ENCODE results near the gene ADAM19.

The ADAM19 gene

DNA sequence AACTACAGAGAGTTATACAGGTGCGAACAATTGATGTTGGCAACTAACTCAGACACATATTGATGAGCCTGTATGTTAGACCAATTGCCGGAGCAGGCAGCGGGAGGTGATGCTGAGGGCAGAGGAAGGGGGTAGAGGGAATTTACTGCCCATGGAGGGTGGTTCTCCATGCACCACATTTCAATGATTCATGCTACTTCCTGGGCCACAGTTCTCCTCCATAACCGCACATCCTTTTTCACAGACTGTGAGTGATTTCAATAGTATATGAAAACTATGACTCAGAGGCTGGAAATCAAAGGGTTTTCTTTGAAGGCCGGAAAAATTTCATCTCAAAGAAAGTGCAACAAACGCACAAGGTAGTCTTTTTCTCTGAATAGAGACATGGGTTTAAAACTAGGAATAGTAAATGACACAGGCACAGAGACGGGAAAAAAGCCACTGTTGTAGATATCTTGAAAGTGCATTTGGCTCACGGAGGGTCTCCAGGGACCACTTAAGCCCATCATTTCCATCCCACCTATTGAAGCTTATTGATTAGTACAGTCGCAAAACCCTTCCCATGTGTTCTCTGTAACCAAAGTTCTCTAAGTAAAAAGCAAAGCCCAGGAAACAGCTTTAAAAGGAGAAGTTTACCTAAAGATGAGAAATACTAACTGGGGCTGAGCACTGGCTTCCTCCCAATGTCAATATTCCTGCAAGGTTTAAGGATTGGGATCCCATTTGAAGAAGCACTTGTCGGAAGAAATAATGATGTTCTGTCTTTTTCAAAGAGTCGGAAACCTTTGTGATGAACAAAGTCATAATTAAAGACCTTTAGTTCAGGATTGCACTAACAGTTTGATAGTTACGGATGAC is 28.0 kb upstream of the ADAM19 start:
- Mint-ChIP-seq H3K27me3 (no peaks in the 10 kb centered on the region), H3K4me3 (peak overlapping the region; percentile 23), H3K9me3 (no peaks in the 10 kb centered on the region), H3K27ac (peak overlapping the region; percentile 59), H3K4me1 (peaks cover 68% of the 10 kb centered on the region), H3K36me3 (no peaks in the 10 kb centered on the region)
- ATAC-seq: peak; percentile 65

DNA sequence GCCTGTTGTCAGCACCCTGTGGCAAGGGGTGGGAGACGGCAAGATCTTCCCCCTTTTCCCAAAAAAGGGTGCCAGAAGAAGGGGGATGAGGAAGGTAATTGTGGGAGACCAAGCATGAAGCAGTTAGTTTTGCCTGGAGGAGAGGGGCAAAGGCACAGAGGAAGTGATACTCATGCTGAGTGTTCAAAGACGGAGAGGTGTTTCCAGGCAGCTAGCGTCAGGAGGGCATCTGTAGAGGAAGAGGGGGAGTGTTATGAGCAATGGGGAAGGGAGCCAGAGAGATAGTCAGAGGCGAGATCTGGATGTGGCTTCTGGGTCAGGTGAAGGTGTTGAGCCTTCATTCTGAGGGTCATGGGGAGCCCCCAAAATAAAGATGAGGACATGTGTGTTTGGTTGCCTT is 26.9 kb upstream of the ADAM19 start:
- H3K4me3 Mint-ChIP-seq: peak overlapping the region; percentile 1
- no peaks in the 10 kb centered on the region for H3K27me3 Mint-ChIP-seq
- H3K9me3 Mint-ChIP-seq: no peaks in the 10 kb centered on the region
- peaks cover 68% of the 10 kb centered on the region for H3K4me1 Mint-ChIP-seq
- peak; percentile 87 for ATAC-seq
- H3K36me3 Mint-ChIP-seq: no peaks in the 10 kb centered on the region
- H3K27ac Mint-ChIP-seq: peak overlapping the region; percentile 59

DNA sequence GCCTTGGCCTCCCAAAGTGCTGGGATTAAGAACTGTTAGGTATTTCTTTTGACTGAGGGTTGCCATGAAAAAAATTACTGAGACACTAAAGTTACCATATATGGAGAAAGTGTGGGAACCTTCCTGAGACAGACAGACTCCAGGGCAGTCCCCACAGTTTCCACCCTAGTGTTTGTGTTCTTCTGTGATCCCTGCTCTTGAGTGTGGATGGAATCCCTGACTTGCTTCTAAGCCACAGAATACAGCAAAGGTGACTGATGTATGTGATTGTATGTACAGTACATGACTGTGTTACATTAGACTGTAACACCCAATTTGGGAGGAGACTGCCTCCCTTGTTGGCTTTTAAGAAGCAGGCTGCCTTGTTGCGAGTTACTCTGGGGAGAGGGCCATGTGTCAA is 24.7 kb upstream of the ADAM19 start:
- Mint-ChIP-seq H3K9me3 (no peaks in the 10 kb centered on the region), H3K27ac (peak overlapping the region; percentile 59), H3K27me3 (no peaks in the 10 kb centered on the region), H3K36me3 (no peaks in the 10 kb centered on the region), H3K4me1 (peaks cover 76% of the 10 kb centered on the region), H3K4me3 (no peak overlapping the region)
- no peak for ATAC-seq

DNA sequence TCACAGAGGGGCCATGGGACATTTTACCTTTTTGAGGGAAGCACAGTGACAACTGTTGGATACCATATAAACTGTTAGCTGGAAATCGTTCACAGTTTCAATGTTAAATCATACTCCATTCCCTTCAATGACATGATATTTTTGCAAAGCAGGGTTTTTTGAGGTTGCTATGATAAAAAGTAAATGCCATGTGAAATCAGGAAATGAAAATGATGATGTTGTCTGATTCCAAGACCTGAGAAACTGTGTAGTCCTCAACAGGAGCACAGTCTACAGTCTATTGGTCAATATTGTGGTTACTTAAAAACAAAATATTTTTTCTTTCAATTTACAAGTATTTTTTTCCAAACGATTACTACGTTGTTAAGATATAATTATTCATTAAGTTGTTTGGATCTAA is 24.0 kb upstream of the ADAM19 start:
- peaks cover 83% of the 10 kb centered on the region for H3K4me1 Mint-ChIP-seq
- no peak for ATAC-seq
- H3K4me3 Mint-ChIP-seq: no peak overlapping the region
- no peaks in the 10 kb centered on the region for H3K9me3 Mint-ChIP-seq
- H3K36me3 Mint-ChIP-seq: no peaks in the 10 kb centered on the region
- peak overlapping the region; percentile 82 for H3K27ac Mint-ChIP-seq
- H3K27me3 Mint-ChIP-seq: no peaks in the 10 kb centered on the region

DNA sequence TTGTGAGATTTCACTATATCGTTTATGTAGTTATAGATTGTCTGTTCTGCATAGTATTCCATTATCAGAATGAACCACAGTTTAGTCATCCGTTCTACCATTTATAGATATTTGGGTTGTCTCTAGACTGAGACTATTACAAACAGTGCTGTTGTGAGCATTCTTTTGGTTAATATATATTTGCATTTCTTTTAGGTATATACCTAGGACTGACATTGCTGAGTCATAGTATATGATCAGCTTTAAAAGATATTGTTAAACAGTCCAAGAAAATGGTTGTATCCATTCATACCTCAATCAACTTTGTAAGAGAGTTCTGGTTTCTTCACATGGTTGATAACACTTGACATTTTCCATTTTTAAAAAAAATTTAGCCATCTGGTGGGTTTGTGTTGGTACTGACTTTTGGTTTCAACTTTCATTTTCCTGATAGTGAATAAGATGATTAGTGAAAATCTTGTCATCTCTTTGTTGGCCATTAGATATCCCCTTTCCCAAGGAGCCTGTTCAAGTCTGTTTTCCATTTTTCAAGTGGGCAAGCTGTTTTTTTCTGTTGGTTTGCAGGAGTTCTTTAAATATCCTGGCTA is 22.9 kb upstream of the ADAM19 start:
- H3K9me3 Mint-ChIP-seq: no peaks in the 10 kb centered on the region
- peak; percentile 4 for ATAC-seq

DNA sequence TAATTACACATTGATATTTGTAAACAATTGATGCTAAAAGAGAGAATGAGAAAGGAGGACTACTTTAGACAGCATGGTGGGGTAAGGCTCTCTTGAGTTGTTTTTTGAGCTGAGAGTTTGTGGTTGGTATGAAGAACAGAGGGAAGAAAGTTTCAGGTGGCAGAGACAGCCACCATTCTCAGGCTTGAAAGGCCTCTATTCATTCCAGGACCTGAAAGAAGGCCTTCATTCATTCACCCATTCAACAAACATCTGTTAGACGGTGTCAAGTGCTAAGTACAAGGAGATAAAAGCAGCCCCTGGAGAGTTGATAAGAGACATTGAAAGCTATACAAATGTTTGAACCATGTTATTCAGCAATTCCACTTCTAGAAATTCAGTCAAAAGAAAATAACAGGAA is 21.7 kb upstream of the ADAM19 start:
- H3K27me3 Mint-ChIP-seq: no peaks in the 10 kb centered on the region
- no peaks in the 10 kb centered on the region for H3K9me3 Mint-ChIP-seq
- no peaks in the 10 kb centered on the region for H3K36me3 Mint-ChIP-seq
- peak overlapping the region; percentile 12 for H3K4me3 Mint-ChIP-seq
- ATAC-seq: no peak
- peaks cover 84% of the 10 kb centered on the region for H3K4me1 Mint-ChIP-seq
- H3K27ac Mint-ChIP-seq: peak overlapping the region; percentile 82

More for the DNA sequence above, 22.9 kb upstream of the ADAM19 start:
- Mint-ChIP-seq H3K36me3 (no peaks in the 10 kb centered on the region), H3K4me3 (no peak overlapping the region), H3K27me3 (no peaks in the 10 kb centered on the region), H3K27ac (peak overlapping the region; percentile 82), H3K4me1 (peaks cover 84% of the 10 kb centered on the region)

DNA sequence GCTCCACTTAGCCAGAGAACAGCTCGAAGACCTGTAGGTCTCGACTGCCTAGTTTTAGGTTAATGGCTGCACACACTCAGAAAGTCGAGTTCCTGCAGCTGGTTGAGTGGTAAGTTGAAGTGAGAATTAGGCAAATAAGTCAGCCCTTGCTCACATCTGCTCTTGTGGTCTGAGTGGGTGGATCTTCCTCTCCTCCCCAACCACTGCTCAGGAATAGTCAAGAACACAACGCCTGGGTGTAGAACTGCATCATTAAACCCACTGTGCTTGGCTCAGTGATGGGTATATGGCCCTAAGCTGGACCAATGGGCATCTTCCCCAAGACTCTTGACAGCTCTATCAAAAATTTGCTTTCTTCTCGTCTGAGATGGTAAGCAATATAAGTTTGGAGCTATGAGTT is 20.9 kb upstream of the ADAM19 start:
- Mint-ChIP-seq H3K9me3 (peaks cover 5% of the 10 kb centered on the region), H3K36me3 (peaks cover 7% of the 10 kb centered on the region), H3K4me1 (peaks cover 89% of the 10 kb centered on the region), H3K27me3 (no peaks in the 10 kb centered on the region), H3K27ac (peak overlapping the region; percentile 82), H3K4me3 (no peak overlapping the region)
- peak; percentile 91 for ATAC-seq

DNA sequence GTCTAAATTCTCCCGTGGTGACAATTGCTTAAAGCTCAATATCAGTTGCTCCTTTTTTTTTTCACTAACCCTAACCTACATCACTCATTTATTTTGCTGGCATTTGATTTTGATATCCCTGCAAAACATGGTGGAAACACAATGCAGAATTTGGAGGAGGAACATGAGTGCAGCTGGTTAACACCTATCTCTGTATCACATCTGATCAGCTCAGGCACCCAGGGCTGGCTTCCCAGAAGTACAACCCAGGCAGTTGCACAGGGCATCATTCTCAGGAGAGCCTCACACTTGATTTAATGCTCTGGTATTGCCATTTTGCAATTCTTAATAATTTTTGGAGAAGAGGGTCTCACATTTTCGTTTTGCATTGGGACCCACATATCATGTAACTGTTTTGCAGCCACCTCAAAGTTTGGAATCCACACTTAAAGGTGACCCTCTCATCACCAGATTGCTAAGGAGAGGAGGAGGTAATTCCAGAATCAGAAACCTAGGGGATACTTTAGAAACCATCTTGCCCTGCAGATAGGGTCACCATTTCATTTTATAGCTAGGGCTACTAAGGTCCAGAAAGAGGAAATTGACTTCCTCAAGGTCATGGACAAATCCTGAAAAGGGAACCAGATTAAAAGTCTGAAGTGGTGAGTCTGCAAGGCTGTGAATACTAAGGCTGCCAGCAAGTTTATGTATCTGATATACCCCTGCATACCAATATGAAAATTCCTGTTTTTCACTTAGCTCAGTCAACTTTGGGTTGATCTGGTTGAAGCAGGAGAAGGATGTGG is 19.3 kb upstream of the ADAM19 start:
- Mint-ChIP-seq H3K27me3 (no peaks in the 10 kb centered on the region), H3K27ac (peak overlapping the region; percentile 82), H3K4me3 (no peak overlapping the region), H3K36me3 (peaks cover 7% of the 10 kb centered on the region), H3K9me3 (peaks cover 5% of the 10 kb centered on the region), H3K4me1 (peaks cover 91% of the 10 kb centered on the region)
- no peak for ATAC-seq

DNA sequence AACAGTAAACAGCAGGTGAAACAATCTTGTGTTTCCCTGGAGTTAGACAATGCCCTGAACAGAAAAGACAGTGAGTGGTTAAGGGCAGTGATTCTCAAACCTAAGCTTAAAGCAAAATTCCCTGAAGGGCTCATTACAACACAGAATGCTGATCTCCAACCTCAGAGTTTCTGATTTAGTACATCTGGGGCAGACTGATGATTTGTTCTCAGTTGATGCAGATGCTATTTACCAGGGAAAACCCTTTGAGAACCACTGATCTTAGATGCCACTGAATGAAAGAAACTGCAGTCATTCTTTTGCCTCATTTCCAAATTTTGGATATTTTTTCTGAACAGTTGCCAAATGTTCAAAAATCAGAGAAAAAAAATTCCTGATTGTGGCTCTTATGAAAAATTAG is 18.7 kb upstream of the ADAM19 start:
- peak overlapping the region; percentile 82 for H3K27ac Mint-ChIP-seq
- peak; percentile 54 for ATAC-seq
- no peak overlapping the region for H3K4me3 Mint-ChIP-seq
- peaks cover 5% of the 10 kb centered on the region for H3K9me3 Mint-ChIP-seq
- no peaks in the 10 kb centered on the region for H3K27me3 Mint-ChIP-seq
- H3K36me3 Mint-ChIP-seq: peaks cover 7% of the 10 kb centered on the region
- H3K4me1 Mint-ChIP-seq: peaks cover 87% of the 10 kb centered on the region

DNA sequence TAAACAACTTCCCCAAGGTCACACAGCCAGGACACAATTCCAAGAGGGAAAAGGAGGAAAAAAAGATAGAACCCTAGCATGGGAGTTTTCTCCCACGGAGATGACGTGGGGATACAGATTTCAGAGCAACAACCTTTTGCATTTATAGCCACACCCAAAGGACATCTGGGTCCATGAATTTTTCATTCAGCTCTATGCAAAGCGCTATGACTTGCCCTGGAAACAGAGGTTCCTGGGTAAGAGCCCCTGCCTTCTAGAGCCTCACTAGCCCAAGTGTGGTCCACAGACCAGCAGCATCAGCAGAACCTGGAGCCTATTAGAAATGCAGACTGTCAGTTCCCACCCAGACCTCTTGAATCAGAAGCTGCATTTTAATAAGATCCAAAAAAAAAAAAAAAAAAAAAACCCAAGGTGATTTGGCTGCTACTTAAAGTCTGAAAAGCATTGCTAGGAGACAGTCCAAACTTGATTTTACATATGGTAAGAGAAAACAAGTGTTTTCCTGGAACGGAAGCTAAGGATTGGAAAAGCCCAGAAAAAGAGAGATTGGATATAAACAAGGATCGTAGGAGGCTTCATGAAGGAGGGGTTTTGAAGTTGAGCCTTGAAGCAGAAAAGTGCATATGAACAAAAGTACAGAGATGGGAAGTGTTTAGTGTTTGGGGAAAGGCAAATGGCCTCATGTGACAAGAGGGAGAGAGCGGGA is 17.6 kb upstream of the ADAM19 start:
- peak overlapping the region; percentile 65 for H3K4me3 Mint-ChIP-seq
- no peaks in the 10 kb centered on the region for H3K27me3 Mint-ChIP-seq
- H3K4me1 Mint-ChIP-seq: peaks cover 76% of the 10 kb centered on the region
- no peak for ATAC-seq
- peaks cover 7% of the 10 kb centered on the region for H3K36me3 Mint-ChIP-seq
- H3K9me3 Mint-ChIP-seq: peaks cover 5% of the 10 kb centered on the region
- peak overlapping the region; percentile 82 for H3K27ac Mint-ChIP-seq

DNA sequence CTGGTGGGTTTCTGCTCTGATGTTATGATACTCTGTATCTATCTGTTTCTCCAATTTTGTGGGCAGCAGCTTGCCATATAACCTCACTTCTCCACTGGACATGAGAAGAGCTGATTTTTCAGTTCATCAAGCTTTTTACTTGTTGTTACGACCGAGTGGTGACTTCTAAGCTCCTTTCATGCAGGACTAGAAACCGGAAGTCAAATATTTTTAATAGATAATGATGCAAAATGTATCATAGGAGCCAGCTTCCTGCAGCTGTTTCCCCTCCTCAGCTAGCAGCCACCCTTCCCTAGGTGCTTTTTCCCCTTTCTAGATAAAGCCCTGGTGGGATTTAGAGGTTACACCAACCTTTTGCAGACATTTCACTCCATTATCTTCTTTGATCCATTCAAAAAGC is 17.0 kb upstream of the ADAM19 start:
- Mint-ChIP-seq H3K9me3 (peaks cover 5% of the 10 kb centered on the region), H3K36me3 (peaks cover 7% of the 10 kb centered on the region), H3K27ac (peak overlapping the region; percentile 82), H3K27me3 (no peaks in the 10 kb centered on the region), H3K4me1 (peaks cover 70% of the 10 kb centered on the region), H3K4me3 (peak overlapping the region; percentile 65)
- peak; percentile 38 for ATAC-seq

DNA sequence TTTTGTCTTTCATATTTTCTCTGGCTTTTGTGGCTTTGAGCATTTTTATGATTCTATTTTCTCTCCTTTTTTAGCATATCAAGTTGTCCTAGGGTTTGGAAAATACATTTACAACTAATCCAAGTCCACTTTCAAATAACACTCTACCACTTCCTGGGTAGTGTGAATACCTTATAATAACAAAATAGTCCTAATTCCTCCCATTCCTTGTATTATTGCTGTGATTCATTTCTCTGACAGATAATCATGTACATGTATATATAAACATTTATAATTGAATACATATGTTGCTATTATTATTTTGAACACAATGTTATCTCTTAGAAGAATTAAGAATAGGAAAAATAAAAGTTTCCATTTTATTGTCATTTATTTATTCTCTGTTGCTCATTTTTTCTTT is 14.9 kb upstream of the ADAM19 start:
- Mint-ChIP-seq H3K9me3 (peaks cover 5% of the 10 kb centered on the region), H3K27me3 (no peaks in the 10 kb centered on the region), H3K4me3 (no peak overlapping the region), H3K36me3 (peaks cover 7% of the 10 kb centered on the region), H3K27ac (peak overlapping the region; percentile 54), H3K4me1 (peaks cover 49% of the 10 kb centered on the region)
- ATAC-seq: no peak

DNA sequence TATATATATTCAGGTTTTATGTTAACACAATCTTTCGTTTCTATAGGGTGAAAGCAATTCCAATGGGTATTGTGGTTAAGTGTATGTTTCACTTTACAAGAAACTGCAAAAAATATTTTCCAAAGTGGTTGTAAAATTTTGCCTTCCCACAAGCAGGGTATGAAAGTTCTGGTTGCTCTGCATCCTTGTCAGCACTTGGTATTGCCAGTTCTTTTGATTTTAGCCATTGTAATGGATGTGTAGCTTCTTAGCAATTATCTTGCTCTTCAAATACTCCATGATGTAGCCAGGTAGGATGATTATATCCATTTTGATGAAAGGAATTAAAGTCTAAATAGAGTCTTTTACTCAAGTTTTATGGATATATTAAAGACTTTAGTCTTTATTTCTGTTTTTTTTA is 9.1 kb upstream of the ADAM19 start:
- no peaks in the 10 kb centered on the region for H3K9me3 Mint-ChIP-seq
- no peaks in the 10 kb centered on the region for H3K27me3 Mint-ChIP-seq
- ATAC-seq: no peak
- H3K36me3 Mint-ChIP-seq: no peaks in the 10 kb centered on the region
- no peak overlapping the region for H3K27ac Mint-ChIP-seq
- no peak overlapping the region for H3K4me3 Mint-ChIP-seq
- peaks cover 29% of the 10 kb centered on the region for H3K4me1 Mint-ChIP-seq

DNA sequence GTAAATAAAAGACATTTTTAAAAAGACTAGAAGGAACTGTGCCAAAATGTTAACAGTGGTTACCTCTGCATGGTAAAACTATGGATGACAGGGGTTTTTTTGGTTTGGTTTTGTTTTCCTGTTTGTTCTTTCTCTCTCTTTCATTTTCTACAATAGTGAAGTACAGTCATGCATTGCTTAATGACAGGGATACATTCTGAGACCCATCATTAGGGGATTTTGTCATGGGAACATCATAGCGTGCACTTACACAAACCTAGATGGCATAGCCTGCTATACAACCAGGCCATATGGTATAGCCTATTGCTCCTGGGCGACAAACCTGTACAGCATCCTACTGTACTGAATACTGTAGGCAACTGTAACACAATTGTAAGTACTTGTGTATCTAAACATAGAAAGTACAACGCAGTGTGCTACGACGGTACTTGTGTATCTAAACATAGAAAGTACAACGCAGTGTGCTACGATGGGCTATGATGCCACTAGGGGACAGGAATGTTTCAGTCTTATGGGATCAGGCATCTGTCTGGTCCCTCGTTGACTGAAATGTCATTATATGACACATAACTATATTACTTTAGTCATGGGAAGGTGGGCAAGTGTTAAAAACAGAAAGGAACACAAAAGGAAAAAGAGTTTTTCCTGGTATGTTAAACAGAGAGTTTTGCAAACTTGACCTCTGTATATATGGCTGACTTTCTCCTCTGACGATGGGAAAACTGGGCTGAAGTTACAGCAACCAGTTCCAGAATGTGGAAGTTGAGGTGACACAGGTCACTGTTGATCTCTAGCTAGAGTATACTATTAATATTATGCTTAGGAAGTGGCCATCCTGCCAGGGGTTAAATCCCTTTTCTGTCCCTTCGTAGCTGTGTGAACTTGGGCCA is 7.4 kb upstream of the ADAM19 start:
- H3K4me3 Mint-ChIP-seq: peak overlapping the region; percentile 4
- H3K27ac Mint-ChIP-seq: peak overlapping the region; percentile 92
- H3K27me3 Mint-ChIP-seq: no peaks in the 10 kb centered on the region

More for the DNA sequence above, 7.4 kb upstream of the ADAM19 start:
- ATAC-seq: peak; percentile 83
- H3K4me1 Mint-ChIP-seq: peaks cover 41% of the 10 kb centered on the region
- H3K9me3 Mint-ChIP-seq: no peaks in the 10 kb centered on the region
- H3K36me3 Mint-ChIP-seq: no peaks in the 10 kb centered on the region
